ENCODE results near the gene MR1. TPM values are rescaled to one million over a fixed set of nuclear protein-coding genes. Genes with fewer than 3 reads are reported as not detected.

Gene MR1
- total and polyA plus RNA-seq, 2 of the 13 experiments (the other 11 are each of a cell fraction or from before 2014, with no cell fraction given): 7.7 to 10.4 TPM

- no peak for TF ChIP-seq REST (IDR thresholded peaks at IDR 0.05; ENCODE audit: borderline replicate concordance in 1 of 2, low read depth in 1 of 2, low read length in 2 of 2)
- no peak for TF ChIP-seq ZNF552 (CRISPR knock-in tag; IDR thresholded peaks at IDR 0.05; ENCODE audit: borderline replicate concordance)
- no peak for TF ChIP-seq ZNF34 (CRISPR knock-in tag; IDR thresholded peaks at IDR 0.05; ENCODE audit: borderline replicate concordance)
- TF ChIP-seq ZBTB44 (CRISPR knock-in tag; IDR thresholded peaks at IDR 0.05): no peak
- no peak for TF ChIP-seq ZNF792 (CRISPR knock-in tag; IDR thresholded peaks at IDR 0.05)
- 0 out of 2 replicates have a peak, but pooled peaks have one; percentile 42 for TF ChIP-seq ZNF512B (CRISPR knock-in tag; IDR thresholded peaks at IDR 0.05; ENCODE audit: borderline replicate concordance)
- peak; percentile 28; the same call in 1 of the 2 replicates for TF ChIP-seq ZNF350 (CRISPR knock-in tag; IDR thresholded peaks at IDR 0.05; ENCODE audit: borderline replicate concordance, low read depth)
- peak; percentile 43 for TF ChIP-seq AGO1 (IDR thresholded peaks at IDR 0.05; ENCODE audit: low read depth, low read length, poor library complexity, severe bottlenecking)
- TF ChIP-seq ZMYM2 (CRISPR knock-in tag; IDR thresholded peaks at IDR 0.05): no peak
- no peak for TF ChIP-seq WIZ (CRISPR knock-in tag; IDR thresholded peaks at IDR 0.05)
- no peak for TF ChIP-seq NFE2L1 (CRISPR knock-in tag; IDR thresholded peaks at IDR 0.05; ENCODE audit: borderline replicate concordance)
- no peak for TF ChIP-seq ZNF382 (CRISPR knock-in tag; IDR thresholded peaks at IDR 0.05; ENCODE audit: borderline replicate concordance)
- TF ChIP-seq TRIM24 (CRISPR knock-in tag; IDR thresholded peaks at IDR 0.05): no peak
- TF ChIP-seq TFDP1 (CRISPR knock-in tag; IDR thresholded peaks at IDR 0.05; ENCODE audit: borderline replicate concordance): peak; percentile 24; the same call in 1 of the 2 replicates
- TF ChIP-seq ZNF619 (CRISPR knock-in tag; IDR thresholded peaks at IDR 0.05): no peak
- TF ChIP-seq MTA1 (CRISPR knock-in tag; IDR thresholded peaks at IDR 0.05; ENCODE audit: borderline replicate concordance): no peak
- no peak for TF ChIP-seq ZNF660 (CRISPR knock-in tag; IDR thresholded peaks at IDR 0.05; ENCODE audit: borderline replicate concordance, low read depth)
- TF ChIP-seq RFXAP (CRISPR knock-in tag; IDR thresholded peaks at IDR 0.05; ENCODE audit: borderline replicate concordance): no peak
- no peak for TF ChIP-seq ZNF878 (CRISPR knock-in tag; IDR thresholded peaks at IDR 0.05)
These were observed 56.1 kb downstream of the MR1 start (continued) for GRCh38 chr1:181089676-181090544.
